Measurements from ENCODE around the gene CDKL5.

Gene CDKL5

GRCh38 chrX:18542905-18543304 is 117.5 kb downstream of the CDKL5 start:
- Histone ChIP-seq H3K36me3 (ENCODE audit: control insufficient read depth in 1 of 2, insufficient read depth in 2 of 2, low read length in 2 of 2) (no peaks in the 10 kb centered on the region), H3K27me3 (ENCODE audit: low read depth, low read length) (no peaks in the 10 kb centered on the region), H3K9me3 (ENCODE audit: control insufficient read depth in 1 of 2, low read length in 2 of 2) (no peaks in the 10 kb centered on the region), H3K27ac (ENCODE audit: low read length) (no peak overlapping the region), H3K4me1 (ENCODE audit: control insufficient read depth in 1 of 2, insufficient read depth in 2 of 2, low read length in 2 of 2) (no peaks in the 10 kb centered on the region), H3K4me3 (ENCODE audit: low read depth in 1 of 2, low read length in 2 of 2) (no peak overlapping the region)

GRCh38 chrX:18543738-18544137 is 118.3 kb downstream of the CDKL5 start:
- Histone ChIP-seq H3K4me1 (ENCODE audit: control insufficient read depth in 1 of 2, insufficient read depth in 2 of 2, low read length in 2 of 2) (no peaks in the 10 kb centered on the region), H3K4me3 (ENCODE audit: low read depth in 1 of 2, low read length in 2 of 2) (no peak overlapping the region), H3K27ac (ENCODE audit: low read length) (no peak overlapping the region), H3K9me3 (ENCODE audit: control insufficient read depth in 1 of 2, low read length in 2 of 2) (no peaks in the 10 kb centered on the region), H3K27me3 (ENCODE audit: low read depth, low read length) (no peaks in the 10 kb centered on the region), H3K36me3 (ENCODE audit: control insufficient read depth in 1 of 2, insufficient read depth in 2 of 2, low read length in 2 of 2) (no peaks in the 10 kb centered on the region)

GRCh38 chrX:18545771-18546170 is 120.4 kb downstream of the CDKL5 start:
- Histone ChIP-seq H3K4me1 (ENCODE audit: control insufficient read depth in 1 of 2, insufficient read depth in 2 of 2, low read length in 2 of 2) (no peaks in the 10 kb centered on the region), H3K27ac (ENCODE audit: low read length) (no peak overlapping the region), H3K9me3 (ENCODE audit: control insufficient read depth in 1 of 2, low read length in 2 of 2) (no peaks in the 10 kb centered on the region), H3K36me3 (ENCODE audit: control insufficient read depth in 1 of 2, insufficient read depth in 2 of 2, low read length in 2 of 2) (no peaks in the 10 kb centered on the region), H3K4me3 (ENCODE audit: low read depth in 1 of 2, low read length in 2 of 2) (no peak overlapping the region), H3K27me3 (ENCODE audit: low read depth, low read length) (no peaks in the 10 kb centered on the region)

- Histone ChIP-seq H3K27me3 (ENCODE audit: low read depth, low read length) (no peaks in the 10 kb centered on the region), H3K4me1 (ENCODE audit: control insufficient read depth in 1 of 2, insufficient read depth in 2 of 2, low read length in 2 of 2) (no peaks in the 10 kb centered on the region), H3K36me3 (ENCODE audit: control insufficient read depth in 1 of 2, insufficient read depth in 2 of 2, low read length in 2 of 2) (no peaks in the 10 kb centered on the region), H3K9me3 (ENCODE audit: control insufficient read depth in 1 of 2, low read length in 2 of 2) (no peaks in the 10 kb centered on the region), H3K4me3 (ENCODE audit: low read depth in 1 of 2, low read length in 2 of 2) (no peak overlapping the region), H3K27ac (ENCODE audit: low read length) (no peak overlapping the region)
Measured at GRCh38 chrX:18548996-18549395, 123.6 kb downstream of the CDKL5 start.

- Histone ChIP-seq H3K36me3 (ENCODE audit: control insufficient read depth in 1 of 2, insufficient read depth in 2 of 2, low read length in 2 of 2) (no peaks in the 10 kb centered on the region), H3K27ac (ENCODE audit: low read length) (no peak overlapping the region), H3K27me3 (ENCODE audit: low read depth, low read length) (no peaks in the 10 kb centered on the region)
Measured at GRCh38 chrX:18549643-18550042, 124.2 kb downstream of the CDKL5 start.

GRCh38 chrX:18557879-18558278 is 132.5 kb downstream of the CDKL5 start:
- H3K4me1 ChIP-seq (ENCODE audit: control insufficient read depth in 1 of 2, insufficient read depth in 2 of 2, low read length in 2 of 2): no peaks in the 10 kb centered on the region
- H3K4me3 ChIP-seq (ENCODE audit: low read depth in 1 of 2, low read length in 2 of 2): no peak overlapping the region
- H3K27me3 ChIP-seq (ENCODE audit: low read depth, low read length): no peaks in the 10 kb centered on the region
- no peaks in the 10 kb centered on the region for H3K9me3 ChIP-seq (ENCODE audit: control insufficient read depth in 1 of 2, low read length in 2 of 2)
- no peaks in the 10 kb centered on the region for H3K36me3 ChIP-seq (ENCODE audit: control insufficient read depth in 1 of 2, insufficient read depth in 2 of 2, low read length in 2 of 2)
- H3K27ac ChIP-seq (ENCODE audit: low read length): no peak overlapping the region

More at GRCh38 chrX:18549643-18550042, 124.2 kb downstream of the CDKL5 start:
- H3K4me1 ChIP-seq (ENCODE audit: control insufficient read depth in 1 of 2, insufficient read depth in 2 of 2, low read length in 2 of 2): no peaks in the 10 kb centered on the region
- no peaks in the 10 kb centered on the region for H3K9me3 ChIP-seq (ENCODE audit: control insufficient read depth in 1 of 2, low read length in 2 of 2)
- H3K4me3 ChIP-seq (ENCODE audit: low read depth in 1 of 2, low read length in 2 of 2): no peak overlapping the region

GRCh38 chrX:18558799-18559198 is 133.4 kb downstream of the CDKL5 start:
- Histone ChIP-seq H3K4me3 (ENCODE audit: low read depth in 1 of 2, low read length in 2 of 2) (no peak overlapping the region), H3K4me1 (ENCODE audit: control insufficient read depth in 1 of 2, insufficient read depth in 2 of 2, low read length in 2 of 2) (no peaks in the 10 kb centered on the region), H3K27ac (ENCODE audit: low read length) (no peak overlapping the region), H3K27me3 (ENCODE audit: low read depth, low read length) (no peaks in the 10 kb centered on the region), H3K9me3 (ENCODE audit: control insufficient read depth in 1 of 2, low read length in 2 of 2) (no peaks in the 10 kb centered on the region), H3K36me3 (ENCODE audit: control insufficient read depth in 1 of 2, insufficient read depth in 2 of 2, low read length in 2 of 2) (no peaks in the 10 kb centered on the region)

GRCh38 chrX:18561020-18561419 is 135.6 kb downstream of the CDKL5 start:
- Histone ChIP-seq H3K9me3 (ENCODE audit: control insufficient read depth in 1 of 2, low read length in 2 of 2) (no peaks in the 10 kb centered on the region), H3K27me3 (ENCODE audit: low read depth, low read length) (no peaks in the 10 kb centered on the region), H3K4me3 (ENCODE audit: low read depth in 1 of 2, low read length in 2 of 2) (no peak overlapping the region), H3K4me1 (ENCODE audit: control insufficient read depth in 1 of 2, insufficient read depth in 2 of 2, low read length in 2 of 2) (no peaks in the 10 kb centered on the region), H3K27ac (ENCODE audit: low read length) (no peak overlapping the region), H3K36me3 (ENCODE audit: control insufficient read depth in 1 of 2, insufficient read depth in 2 of 2, low read length in 2 of 2) (no peaks in the 10 kb centered on the region)

- Histone ChIP-seq H3K9me3 (ENCODE audit: control insufficient read depth in 1 of 2, low read length in 2 of 2) (no peaks in the 10 kb centered on the region), H3K36me3 (ENCODE audit: control insufficient read depth in 1 of 2, insufficient read depth in 2 of 2, low read length in 2 of 2) (no peaks in the 10 kb centered on the region), H3K4me3 (ENCODE audit: low read depth in 1 of 2, low read length in 2 of 2) (no peak overlapping the region), H3K4me1 (ENCODE audit: control insufficient read depth in 1 of 2, insufficient read depth in 2 of 2, low read length in 2 of 2) (no peaks in the 10 kb centered on the region), H3K27me3 (ENCODE audit: low read depth, low read length) (no peaks in the 10 kb centered on the region), H3K27ac (ENCODE audit: low read length) (no peak overlapping the region)
Measured at GRCh38 chrX:18565727-18566126, 140.3 kb downstream of the CDKL5 start.

GRCh38 chrX:18566748-18567147 is 141.3 kb downstream of the CDKL5 start:
- Histone ChIP-seq H3K27ac (ENCODE audit: low read length) (no peak overlapping the region), H3K9me3 (ENCODE audit: control insufficient read depth in 1 of 2, low read length in 2 of 2) (no peaks in the 10 kb centered on the region)

GRCh38 chrX:18573556-18573955 is 148.1 kb downstream of the CDKL5 start:
- no peaks in the 10 kb centered on the region for H3K36me3 ChIP-seq (ENCODE audit: control insufficient read depth in 1 of 2, insufficient read depth in 2 of 2, low read length in 2 of 2)
- no peak overlapping the region for H3K4me3 ChIP-seq (ENCODE audit: low read depth in 1 of 2, low read length in 2 of 2)
- no peak overlapping the region for H3K27ac ChIP-seq (ENCODE audit: low read length)
- no peaks in the 10 kb centered on the region for H3K27me3 ChIP-seq (ENCODE audit: low read depth, low read length)
- no peaks in the 10 kb centered on the region for H3K4me1 ChIP-seq (ENCODE audit: control insufficient read depth in 1 of 2, insufficient read depth in 2 of 2, low read length in 2 of 2)
- no peaks in the 10 kb centered on the region for H3K9me3 ChIP-seq (ENCODE audit: control insufficient read depth in 1 of 2, low read length in 2 of 2)

More at GRCh38 chrX:18566748-18567147, 141.3 kb downstream of the CDKL5 start:
- H3K36me3 ChIP-seq (ENCODE audit: control insufficient read depth in 1 of 2, insufficient read depth in 2 of 2, low read length in 2 of 2): no peaks in the 10 kb centered on the region
- H3K4me3 ChIP-seq (ENCODE audit: low read depth in 1 of 2, low read length in 2 of 2): no peak overlapping the region
- no peaks in the 10 kb centered on the region for H3K27me3 ChIP-seq (ENCODE audit: low read depth, low read length)
- no peaks in the 10 kb centered on the region for H3K4me1 ChIP-seq (ENCODE audit: control insufficient read depth in 1 of 2, insufficient read depth in 2 of 2, low read length in 2 of 2)

- Histone ChIP-seq H3K36me3 (ENCODE audit: control insufficient read depth in 1 of 2, insufficient read depth in 2 of 2, low read length in 2 of 2) (no peaks in the 10 kb centered on the region), H3K27me3 (ENCODE audit: low read depth, low read length) (no peaks in the 10 kb centered on the region), H3K4me1 (ENCODE audit: control insufficient read depth in 1 of 2, insufficient read depth in 2 of 2, low read length in 2 of 2) (no peaks in the 10 kb centered on the region), H3K27ac (ENCODE audit: low read length) (no peak overlapping the region), H3K4me3 (ENCODE audit: low read depth in 1 of 2, low read length in 2 of 2) (no peak overlapping the region), H3K9me3 (ENCODE audit: control insufficient read depth in 1 of 2, low read length in 2 of 2) (no peaks in the 10 kb centered on the region)
Measured at GRCh38 chrX:18574591-18574990, 149.2 kb downstream of the CDKL5 start.

Measured in muscle layer of duodenum (tissue), 2 donors.